Stimulated activated CD8-positive, alpha-beta memory T cell treated with anti-CD3 and anti-CD28 coated beads, Interleukin-7, amount 100 ng/mL, for 48 hours (primary cell): Measurements from ENCODE around the gene LAMC3.
A peak's percentile ranks its signal among the peaks of the same experiment; 100 is the strongest.

Source experiments
- DNase-seq, 2 donors: peaks; one replicate each; pipeline ENCODE4 v3.0.0-alpha.2; 2020; ENCODE audit warnings: low read depth in 1 of 2; ENCODE audit errors: extremely low read depth in 1 of 2

LAMC3 gene

DNA sequence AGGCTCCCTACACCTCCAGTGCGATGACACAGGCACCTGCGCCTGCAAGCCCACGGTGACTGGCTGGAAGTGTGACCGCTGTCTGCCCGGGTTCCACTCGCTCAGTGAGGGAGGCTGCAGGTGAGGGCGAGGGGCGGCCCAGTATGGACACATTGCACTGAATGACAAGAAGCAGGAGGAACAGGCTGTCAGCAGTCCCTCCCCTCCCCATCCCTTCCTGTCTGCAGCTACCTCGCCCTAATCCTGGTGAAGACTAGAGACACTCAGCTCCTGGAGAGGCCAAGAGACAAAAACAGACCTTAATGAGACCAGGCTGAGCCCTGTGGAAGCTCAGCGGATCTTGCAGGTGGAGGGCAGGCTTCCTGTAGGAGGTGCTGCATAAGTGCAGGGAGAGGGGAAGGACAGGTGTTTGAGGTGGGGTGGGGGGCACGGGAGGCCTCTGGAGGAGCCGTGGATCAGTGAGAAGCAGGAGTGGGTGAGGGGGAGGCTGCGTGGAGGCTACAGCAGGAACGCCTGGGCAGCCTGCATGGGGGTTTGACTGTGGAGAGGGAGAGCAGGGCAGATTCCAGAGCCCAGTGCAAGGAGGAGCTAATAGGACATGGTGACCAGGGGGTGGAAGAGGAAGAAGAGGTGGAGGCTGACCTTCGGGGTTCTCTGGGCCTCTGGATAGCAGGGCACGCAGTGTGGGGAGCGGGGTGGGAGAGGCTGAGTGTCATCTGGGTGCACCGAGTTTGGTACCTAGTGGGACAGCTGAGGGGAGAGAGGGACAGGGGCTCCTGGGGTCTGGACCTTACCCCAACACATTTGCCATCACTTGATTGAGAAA lies 30.4 kb downstream of the LAMC3 start:
- no peak for DNase-seq

DNA sequence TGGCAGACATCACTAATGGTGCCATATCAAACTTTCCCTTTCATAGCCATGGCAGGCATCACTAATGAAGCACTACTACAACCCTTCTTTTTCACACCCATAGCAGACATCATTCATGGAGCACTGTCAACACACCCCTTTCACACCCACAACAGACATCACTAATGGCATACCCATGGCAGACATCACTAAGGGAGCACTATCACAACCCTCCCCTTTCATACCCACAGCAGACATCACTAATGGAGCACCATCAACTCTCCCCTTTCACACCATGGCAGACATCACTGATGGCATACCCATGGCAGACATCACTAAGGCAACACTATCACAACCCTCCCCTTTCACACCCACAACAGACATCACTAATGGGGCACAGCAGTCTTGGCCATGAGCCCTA lies 33.7 kb downstream of the LAMC3 start:
- DNase-seq: no peak

DNA sequence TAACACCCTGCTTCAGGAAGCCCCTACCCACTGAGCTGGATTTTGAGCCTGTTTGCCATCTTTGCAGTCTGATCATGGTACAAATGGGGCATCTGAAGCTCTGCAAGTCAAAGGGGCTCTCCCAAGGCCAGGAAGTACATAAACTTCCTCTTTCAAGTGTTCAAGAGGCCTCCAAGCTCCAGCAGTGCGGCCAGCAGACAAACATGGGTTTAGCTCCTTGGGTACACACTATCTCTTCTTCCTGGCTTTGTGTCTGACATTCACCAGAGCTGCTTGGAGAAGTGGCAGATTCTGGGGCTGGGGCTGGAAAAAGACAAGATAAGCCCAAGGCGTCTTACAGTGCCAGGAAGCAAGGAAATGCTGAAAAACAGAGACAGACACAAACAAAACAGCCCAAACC lies 34.1 kb downstream of the LAMC3 start:
- DNase-seq: no peak

DNA sequence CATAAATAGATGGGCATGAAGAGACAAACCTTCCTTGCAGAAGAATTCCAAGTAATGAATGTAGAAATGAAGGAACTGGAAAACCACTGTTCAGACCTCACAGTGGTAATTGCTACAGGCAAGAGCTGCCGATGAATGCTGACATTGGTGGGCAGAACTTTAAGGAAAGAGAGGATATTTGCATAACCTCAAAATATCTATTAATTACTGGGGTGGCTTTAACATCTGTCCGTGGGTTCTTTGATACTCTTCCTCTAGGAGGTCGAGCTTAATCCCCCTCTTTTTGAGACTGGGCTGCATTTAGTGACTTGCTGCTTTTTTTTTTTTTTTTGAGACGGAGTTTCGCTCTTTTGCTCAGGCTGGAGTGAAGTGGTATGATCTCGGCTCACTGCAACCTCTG lies 34.7 kb downstream of the LAMC3 start:
- no peak for DNase-seq

DNA sequence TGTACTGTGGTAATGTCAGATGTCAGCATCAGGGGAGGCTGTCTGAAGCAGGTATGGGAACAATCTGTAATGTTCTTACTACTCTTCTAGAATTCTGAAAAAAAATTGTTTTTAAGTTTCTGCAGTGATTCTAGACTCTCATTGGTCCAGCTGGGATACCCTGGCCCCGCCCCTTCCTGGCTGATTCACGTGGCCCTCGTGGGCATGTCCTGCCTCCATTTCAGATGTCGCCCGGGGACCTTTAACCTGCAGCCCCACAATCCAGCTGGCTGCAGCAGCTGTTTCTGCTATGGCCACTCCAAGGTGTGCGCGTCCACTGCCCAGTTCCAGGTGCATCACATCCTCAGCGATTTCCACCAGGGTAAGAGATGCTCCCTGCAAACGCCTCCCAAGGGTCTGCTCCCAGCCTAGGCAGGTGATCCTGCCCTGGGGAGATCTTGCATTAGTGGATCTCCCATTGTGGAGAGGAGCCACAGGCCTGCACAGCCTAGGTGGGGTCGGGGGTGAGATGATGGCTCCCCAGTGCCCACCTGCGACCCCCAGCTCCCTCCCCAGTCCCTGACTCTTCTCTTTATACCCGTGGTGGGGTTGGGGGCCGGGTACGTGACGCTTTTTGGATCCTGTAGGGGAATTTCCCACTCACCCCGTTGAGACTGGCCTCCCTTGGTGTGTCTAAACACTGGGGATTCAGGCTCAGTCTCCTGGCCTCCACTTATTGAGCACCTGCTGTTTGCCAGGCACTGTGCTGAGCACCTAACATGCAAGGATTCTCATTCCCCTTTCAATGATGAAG lies 36.5 kb downstream of the LAMC3 start:
- DNase-seq: peak in 1 of 2 donors; percentile 20

DNA sequence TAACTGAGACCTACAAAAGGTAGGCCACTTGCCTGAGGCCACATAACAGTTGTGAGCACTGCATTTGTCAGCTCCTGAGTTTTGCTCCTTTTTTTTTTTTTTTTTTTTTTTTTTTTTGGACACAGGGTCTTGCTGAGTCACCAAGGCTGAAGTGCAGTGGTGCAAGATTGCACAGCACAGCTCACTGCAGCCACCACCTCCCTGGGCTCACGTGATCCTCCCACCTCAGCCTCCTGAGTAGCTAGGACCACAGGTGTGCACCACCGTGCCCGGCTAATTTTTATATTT lies 37.1 kb downstream of the LAMC3 start:
- DNase-seq: no peak

DNA sequence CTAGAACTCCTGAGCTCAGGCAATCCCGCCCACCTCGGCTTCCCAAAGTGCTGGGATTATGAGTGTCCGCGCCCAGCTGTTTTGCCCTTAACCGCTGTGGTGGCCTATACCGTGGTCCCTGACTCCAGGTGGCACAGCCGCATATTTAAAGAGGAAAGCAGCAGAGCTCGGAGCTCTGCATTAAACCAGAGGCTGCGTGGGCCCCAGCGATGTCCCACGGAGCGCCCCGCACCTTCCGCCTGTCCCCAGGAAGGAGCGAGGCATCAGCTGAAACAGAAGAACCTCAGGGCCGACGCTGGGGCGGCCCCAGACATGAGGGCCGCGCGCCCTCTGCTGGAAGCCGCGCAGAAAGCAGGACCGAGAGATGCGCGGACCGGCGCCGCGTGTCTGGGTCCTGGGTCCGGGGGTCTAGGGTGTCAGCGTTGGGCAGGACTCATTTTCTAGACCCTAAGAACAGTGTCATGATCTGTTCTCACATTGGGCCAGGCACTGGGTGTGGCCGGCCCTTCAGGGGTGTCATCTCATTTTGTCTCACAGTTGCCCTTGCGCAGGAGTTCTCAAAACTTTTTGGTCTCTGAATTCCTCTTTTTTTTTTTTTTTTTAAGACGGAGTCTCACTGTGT lies 37.7 kb downstream of the LAMC3 start:
- peak; percentile 43 to 47 for DNase-seq

DNA sequence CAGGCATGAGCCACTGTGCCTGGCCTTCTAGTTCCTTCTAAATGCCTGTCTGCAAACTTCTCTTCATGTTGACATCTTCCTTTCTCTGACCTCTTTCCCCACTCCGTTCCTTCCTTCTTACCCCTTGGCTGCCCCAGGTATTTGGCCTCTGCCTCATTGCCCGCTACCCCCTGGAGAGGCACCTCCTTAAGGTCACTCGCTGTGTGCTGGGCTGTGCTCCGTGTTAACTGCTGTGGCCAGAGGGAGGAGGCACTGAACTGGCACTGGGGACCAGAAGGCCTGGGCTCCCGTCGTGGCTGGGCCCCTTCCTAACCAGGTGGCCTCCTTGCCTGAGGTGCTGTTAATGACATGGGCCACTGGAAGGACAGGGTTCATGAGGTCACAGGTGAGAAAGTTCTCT lies 39.4 kb downstream of the LAMC3 start:
- no peak for DNase-seq

DNA sequence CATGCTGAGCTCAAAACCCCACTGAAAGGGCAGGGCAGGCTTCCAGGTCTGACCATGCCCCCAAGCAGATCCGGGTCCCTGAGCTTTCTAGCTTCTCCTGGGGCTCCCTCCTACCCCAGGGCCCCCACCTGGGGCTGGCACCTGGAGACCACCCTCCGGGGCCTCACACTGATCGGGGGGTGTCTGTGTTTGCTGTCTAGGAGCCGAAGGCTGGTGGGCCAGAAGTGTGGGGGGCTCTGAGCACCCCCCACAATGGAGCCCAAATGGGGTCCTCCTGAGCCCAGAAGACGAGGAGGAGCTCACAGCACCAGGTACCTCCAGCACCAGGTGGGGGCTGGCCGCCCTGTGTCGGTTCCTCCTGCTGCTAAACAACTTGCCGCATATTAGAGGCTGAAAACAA lies 39.8 kb downstream of the LAMC3 start:
- no peak for DNase-seq

DNA sequence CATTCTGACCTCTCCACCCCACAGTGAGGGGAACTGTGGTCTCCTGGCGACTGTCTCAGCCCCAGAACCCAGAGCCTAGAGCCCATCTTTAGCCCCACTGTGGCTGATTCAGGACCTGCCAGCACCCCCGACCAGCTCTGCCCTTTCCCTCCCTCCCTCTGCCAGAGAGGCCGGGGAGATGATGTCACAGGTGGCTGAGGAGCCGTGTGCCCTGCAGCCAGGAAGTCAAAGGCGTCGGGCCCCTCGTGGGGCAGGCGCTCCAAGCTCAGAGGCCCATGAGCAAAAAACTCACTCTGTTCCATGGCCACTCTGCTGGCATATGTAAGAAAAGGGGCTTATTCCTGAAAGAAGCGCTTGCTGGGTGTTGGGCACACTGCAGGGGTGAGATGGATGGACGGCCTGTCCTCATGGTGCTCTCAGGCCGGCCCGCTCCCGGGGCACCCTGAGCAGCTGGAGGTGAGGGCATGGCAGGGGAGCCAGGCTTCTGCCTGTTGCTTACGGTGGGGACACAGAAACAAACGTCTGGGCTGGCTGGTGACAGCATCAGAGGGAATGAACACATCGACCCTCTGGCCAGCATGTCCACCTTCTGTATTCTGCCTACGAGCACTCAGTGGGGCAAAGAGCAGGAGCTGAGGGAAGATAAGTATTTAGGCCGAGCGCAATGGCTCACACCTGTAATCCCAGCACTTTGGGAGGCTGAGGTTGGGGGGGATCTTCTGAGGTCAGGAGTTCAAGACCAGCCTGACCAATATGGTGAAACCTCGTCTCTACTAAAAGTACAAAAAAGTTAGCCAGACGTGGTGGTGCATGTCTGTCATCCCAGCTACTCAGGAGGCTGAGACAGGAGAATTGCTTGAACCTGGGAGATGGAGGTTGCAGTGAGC lies 41.1 kb downstream of the LAMC3 start:
- DNase-seq: no peak

DNA sequence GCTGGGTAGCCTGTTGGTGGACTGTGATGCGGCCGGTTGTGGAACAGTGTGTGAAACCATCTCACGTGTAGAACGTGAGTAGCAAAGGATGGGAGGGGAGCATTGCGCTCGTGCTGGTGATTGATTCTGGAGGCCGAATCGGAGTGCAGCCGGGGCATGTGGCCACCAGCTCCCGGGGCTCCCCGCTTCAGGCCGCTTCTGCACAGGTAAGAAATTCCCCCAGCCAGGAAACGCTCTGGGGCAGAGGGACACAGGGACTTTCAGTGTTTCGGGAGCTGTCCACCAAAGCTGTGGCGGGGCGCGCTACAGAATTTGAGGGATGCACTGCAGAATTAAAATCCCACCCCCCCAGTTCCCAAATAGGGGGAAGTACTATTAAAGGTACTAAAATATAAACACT lies 41.9 kb downstream of the LAMC3 start:
- no peak for DNase-seq

DNA sequence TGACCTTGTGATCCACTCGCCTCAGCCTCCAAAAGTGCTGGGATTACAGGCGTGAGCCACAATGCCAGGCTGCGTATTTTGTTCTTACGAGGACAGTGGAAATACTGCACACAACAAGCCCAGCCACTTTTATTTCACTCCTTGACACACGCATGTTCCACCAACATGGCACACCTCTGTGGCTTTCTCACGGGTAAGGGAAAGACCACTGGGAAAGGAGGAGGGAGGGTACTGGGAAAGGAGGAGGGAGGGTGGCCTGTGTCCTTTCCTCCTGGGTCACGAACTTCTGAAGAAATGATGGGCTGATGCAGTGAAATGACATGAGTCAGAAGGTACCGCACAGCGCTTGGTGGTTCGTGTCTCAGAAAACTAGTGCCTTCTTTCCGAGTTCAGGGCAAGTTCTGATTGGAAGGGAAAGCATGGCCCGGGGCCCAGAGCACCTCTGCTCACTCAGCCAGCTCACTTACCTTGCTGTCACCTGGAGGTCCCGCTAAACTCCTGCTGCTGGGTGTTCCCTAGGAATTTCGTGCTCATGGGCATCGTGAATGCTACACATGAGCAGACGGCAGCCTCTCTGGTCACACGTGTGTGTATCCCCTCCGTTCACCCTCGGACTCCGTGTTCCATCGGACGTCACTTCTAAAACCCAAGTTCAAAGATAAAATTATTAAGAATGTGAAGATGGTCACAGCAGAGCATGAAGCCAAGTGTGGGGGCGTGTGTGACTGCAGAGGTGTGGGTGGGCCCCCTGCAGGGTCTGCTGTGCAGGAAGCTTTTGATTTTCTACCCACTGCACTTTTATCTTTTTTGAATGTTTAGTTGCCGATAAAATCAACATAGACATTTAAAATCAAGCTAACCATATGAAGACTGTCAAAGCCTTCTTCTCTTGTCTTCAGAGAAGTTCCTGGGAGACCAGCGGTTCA lies 42.9 kb downstream of the LAMC3 start:
- no peak for DNase-seq

DNA sequence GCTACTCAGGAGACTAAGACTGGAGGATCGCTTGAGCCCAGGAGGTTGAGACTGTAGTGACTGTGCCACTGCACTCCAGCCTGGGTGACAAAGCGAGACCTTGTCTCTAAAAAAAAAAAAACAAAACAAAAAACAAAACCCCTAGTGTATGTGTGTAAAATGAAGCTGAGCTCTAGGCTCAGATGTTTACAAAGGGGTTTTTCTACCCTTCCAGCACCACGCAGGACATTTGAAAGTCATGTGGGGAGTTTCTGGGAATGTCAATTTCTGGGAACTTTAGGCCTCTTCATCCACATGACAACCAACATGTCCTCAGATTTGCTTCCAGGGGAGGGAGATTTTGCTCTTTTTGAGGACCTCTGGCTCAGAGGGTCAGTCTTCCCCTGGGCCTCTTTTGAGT lies 44.9 kb downstream of the LAMC3 start:
- DNase-seq: no peak

DNA sequence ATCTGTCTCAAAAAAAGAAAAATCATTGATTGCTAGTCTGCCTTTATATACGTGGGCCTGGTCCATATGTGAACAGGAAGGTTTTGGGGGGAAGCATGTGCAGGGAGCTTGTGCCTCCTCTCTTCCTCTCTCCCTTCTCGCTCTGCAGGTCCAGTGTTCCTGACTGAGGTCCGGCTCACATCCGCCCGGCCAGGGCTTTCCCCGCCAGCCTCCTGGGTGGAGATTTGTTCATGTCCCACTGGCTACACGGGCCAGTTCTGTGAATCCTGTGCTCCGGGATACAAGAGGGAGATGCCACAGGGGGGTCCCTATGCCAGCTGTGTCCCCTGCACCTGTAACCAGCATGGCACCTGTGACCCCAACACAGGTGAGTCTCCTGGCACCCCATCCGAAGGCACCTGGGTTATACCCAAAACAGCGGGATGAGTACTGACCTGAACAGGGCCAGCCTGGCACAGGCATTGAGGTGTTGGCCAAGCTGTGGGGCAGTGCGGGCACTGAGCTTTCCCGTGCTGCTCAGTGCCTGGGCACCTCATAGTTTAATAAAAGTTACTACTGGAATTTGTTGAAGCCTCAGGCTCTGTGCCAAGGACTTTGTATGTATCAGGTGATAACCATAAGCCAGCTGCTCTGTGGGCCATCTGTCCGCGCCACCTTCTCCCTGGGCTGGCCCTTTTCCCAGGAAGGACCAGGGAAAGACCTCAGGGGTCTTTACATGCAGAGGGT lies 48.0 kb downstream of the LAMC3 start:
- no peak for DNase-seq

DNA sequence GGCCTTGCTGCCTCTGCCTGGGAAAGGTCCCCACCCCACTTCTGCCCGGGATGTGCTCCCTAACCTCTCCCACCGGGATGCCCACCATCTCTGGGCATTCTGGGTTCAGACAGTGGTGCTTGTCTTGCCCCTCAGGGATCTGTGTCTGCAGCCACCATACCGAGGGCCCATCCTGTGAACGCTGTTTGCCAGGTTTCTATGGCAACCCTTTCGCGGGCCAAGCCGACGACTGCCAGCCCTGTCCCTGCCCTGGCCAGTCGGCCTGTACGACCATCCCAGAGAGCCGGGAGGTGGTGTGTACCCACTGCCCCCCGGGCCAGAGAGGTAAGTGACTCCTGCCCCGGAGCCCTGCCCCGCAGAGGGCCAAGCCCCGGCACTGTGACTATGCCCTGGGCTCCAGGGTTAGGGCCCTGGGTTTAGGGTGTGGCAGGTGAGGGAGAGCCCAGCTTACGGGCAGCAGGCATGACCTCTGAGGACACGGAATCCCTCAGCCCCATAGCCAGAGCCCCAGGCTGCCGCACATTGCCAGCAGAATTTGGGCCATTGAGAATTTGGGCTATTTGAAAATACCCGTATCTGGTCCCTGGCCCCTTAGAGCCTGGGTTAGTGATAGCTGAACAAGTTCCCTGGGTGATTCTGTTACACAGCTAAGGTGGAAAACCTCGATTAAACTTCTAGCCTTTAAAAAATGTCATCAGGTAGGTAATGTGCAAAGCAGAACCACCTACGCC lies 52.1 kb downstream of the LAMC3 start:
- DNase-seq: no peak

DNA sequence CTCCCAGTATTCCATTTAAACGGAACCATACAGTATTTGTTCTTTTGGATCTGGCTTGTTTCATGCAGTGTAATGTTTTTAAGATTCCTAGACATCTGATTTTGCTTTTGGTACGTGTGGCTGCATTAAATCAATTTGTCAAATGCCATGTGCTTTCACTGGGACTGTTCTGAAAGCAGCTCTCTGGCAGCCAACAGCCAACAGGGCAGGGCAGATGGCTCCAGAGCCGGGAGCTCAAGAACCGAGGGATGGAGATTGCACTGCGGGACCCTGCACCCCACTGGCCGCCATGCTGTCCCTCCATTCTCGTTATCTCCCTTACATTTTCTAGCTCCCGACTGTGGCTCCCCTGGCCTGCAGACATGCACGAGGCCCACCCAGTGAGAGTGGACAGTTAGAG lies 54.0 kb downstream of the LAMC3 start:
- no peak for DNase-seq

DNA sequence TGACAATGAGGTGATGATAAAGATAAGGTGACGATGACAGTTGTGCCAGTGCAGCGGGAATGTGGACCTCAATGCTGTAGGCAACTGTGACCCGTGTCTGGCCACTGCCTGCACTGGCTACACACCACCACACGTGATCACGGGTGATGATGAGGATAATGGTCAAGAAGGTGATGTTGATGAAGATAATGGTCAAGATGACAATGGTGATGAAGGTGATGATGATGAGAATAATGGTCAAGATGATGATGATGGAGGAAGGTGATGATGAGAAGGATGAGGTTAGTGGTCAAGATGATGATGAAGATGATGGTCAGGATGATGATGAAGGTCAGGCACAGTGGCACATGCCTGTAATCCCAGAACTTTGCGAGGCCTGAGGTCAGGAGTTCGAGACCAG lies 56.6 kb downstream of the LAMC3 start:
- no peak for DNase-seq

DNA sequence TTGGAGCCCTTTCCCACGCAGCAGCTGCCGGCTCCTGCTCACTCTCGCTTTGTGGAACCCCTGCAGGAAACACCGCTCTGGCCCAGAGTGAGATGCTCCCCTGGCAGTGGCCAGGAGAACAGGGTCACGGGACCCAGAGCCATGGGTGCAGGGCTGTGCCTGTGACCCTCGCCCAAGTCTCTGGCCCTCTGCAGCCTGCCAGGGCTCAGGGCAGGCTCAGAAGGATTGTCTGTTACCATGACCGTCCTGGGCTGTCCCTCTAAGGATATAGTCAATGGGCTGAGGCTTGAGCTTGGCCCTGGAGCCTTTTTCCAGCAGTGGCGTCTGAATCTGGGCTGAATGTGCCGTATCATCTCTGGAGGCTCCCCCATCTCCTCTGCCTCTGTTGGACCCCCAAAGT lies 58.7 kb downstream of the LAMC3 start:
- DNase-seq: no peak
